ENCODE data around the gene STX10.

Gene STX10

GRCh38 chr19:13097033-13097462, 53.1 kb downstream of the STX10 start:
- H3K9me3 ChIP-seq (ENCODE audit: control insufficient read depth, low read length) = no peaks in the 10 kb centered on the region
- 4 to 5% methylated on average over 8 of the region's 20 CpGs for WGBS, 2 experiments (ENCODE audit: insufficient coverage in 2 of 2)
- no peaks in the 10 kb centered on the region for H3K36me3 ChIP-seq (ENCODE audit: control insufficient read depth, insufficient read depth, low read length)
- H3K4me3 ChIP-seq (ENCODE audit: extremely low read depth, insufficient read depth, low read length, poor library complexity, severe bottlenecking) = peak overlapping the region; percentile 14
- H3K4me1 ChIP-seq (ENCODE audit: control insufficient read depth, insufficient read depth, low read length, poor library complexity, severe bottlenecking) = peaks cover 18% of the 10 kb centered on the region
- no peak overlapping the region for H3K27ac ChIP-seq (ENCODE audit: low read depth, low read length, severe bottlenecking)

- peak overlapping the region; percentile 24 for H3K4me3 ChIP-seq (ENCODE audit: extremely low read depth, insufficient read depth, low read length, poor library complexity, severe bottlenecking)
- H3K27ac ChIP-seq (ENCODE audit: low read depth, low read length, severe bottlenecking) = no peak overlapping the region
- 1 to 2% methylated on average over 27 to 34 of the region's 44 CpGs for WGBS, 2 experiments (ENCODE audit: insufficient coverage in 2 of 2)
- H3K9me3 ChIP-seq (ENCODE audit: control insufficient read depth, low read length) = no peaks in the 10 kb centered on the region
- no peaks in the 10 kb centered on the region for H3K36me3 ChIP-seq (ENCODE audit: control insufficient read depth, insufficient read depth, low read length)
- peaks cover 20% of the 10 kb centered on the region for H3K4me1 ChIP-seq (ENCODE audit: control insufficient read depth, insufficient read depth, low read length, poor library complexity, severe bottlenecking)
Observed at GRCh38 chr19:13095934-13096927, 53.9 kb downstream of the STX10 start.

- Histone ChIP-seq H3K4me1 (ENCODE audit: control insufficient read depth, insufficient read depth, low read length, poor library complexity, severe bottlenecking) (peaks cover 17% of the 10 kb centered on the region), H3K4me3 (ENCODE audit: extremely low read depth, insufficient read depth, low read length, poor library complexity, severe bottlenecking) (peak overlapping the region; percentile 24), H3K9me3 (ENCODE audit: control insufficient read depth, low read length) (no peaks in the 10 kb centered on the region), H3K27ac (ENCODE audit: low read depth, low read length, severe bottlenecking) (no peak overlapping the region), H3K36me3 (ENCODE audit: control insufficient read depth, insufficient read depth, low read length) (no peaks in the 10 kb centered on the region)
- WGBS, 2 experiments (ENCODE audit: insufficient coverage in 2 of 2) = 1 to 3% methylated on average over 18 to 25 of the region's 25 CpGs
Observed at GRCh38 chr19:13095393-13095784, 54.8 kb downstream of the STX10 start.

- Histone ChIP-seq H3K36me3 (ENCODE audit: control insufficient read depth, insufficient read depth, low read length) (no peaks in the 10 kb centered on the region), H3K27ac (ENCODE audit: low read depth, low read length, severe bottlenecking) (no peak overlapping the region), H3K4me1 (ENCODE audit: control insufficient read depth, insufficient read depth, low read length, poor library complexity, severe bottlenecking) (peaks cover 17% of the 10 kb centered on the region), H3K9me3 (ENCODE audit: control insufficient read depth, low read length) (no peaks in the 10 kb centered on the region), H3K4me3 (ENCODE audit: extremely low read depth, insufficient read depth, low read length, poor library complexity, severe bottlenecking) (peak overlapping the region; percentile 24)
- WGBS, 2 experiments (ENCODE audit: insufficient coverage in 2 of 2) = 6% methylated on average over 6 to 12 of the region's 16 CpGs
Observed at GRCh38 chr19:13094771-13095392, 55.3 kb downstream of the STX10 start.

GRCh38 chr19:13094106-13094504, 56.1 kb downstream of the STX10 start:
- WGBS, 2 experiments (ENCODE audit: insufficient coverage in 2 of 2) = 34 to 36% methylated on average over 5 of the region's 5 CpGs
- H3K27ac ChIP-seq (ENCODE audit: low read depth, low read length, severe bottlenecking) = no peak overlapping the region
- no peak overlapping the region for H3K4me3 ChIP-seq (ENCODE audit: extremely low read depth, insufficient read depth, low read length, poor library complexity, severe bottlenecking)
- no peaks in the 10 kb centered on the region for H3K36me3 ChIP-seq (ENCODE audit: control insufficient read depth, insufficient read depth, low read length)
- no peaks in the 10 kb centered on the region for H3K9me3 ChIP-seq (ENCODE audit: control insufficient read depth, low read length)
- H3K4me1 ChIP-seq (ENCODE audit: control insufficient read depth, insufficient read depth, low read length, poor library complexity, severe bottlenecking) = peaks cover 17% of the 10 kb centered on the region
